HG02943 (cell line): Measurements from ENCODE around the gene NT5DC2.
"Not testable (repeated sequence)": the region's sequence is repeated elsewhere in the genome, so short reads cannot be mapped to it uniquely, and the experiment has no call there.

Experiments
- ATAC-seq: cut with Tn5 transposase; IDR thresholded peaks from one replicate; pipeline ENCODE4 v1.9.1; 2021; ENCODE audit warnings: mild to moderate bottlenecking, low read depth, moderate library complexity; ENCODE audit not compliant: unreplicated experiment

The NT5DC2 gene

GRCh38 chr3:52537726-52538421, 4.2 kb upstream of the NT5DC2 start:
- ATAC-seq, result no peak

- ATAC-seq, result no peak
These were observed 3.5 kb upstream of the NT5DC2 start for GRCh38 chr3:52537165-52537620.

GRCh38 chr3:52536369-52537164, 2.9 kb upstream of the NT5DC2 start, which contains the start of gene UQCC5:
TSS of gene UQCC5 (plus strand) at chr3:52536605. CDS start at chr3:52536756, 151 bp downstream.
- peak; percentile 82 for ATAC-seq

- ATAC-seq, result no peak
These were observed 2.4 kb upstream of the NT5DC2 start for GRCh38 chr3:52536112-52536368.

GRCh38 chr3:52535411-52536111, 1.9 kb upstream of the NT5DC2 start:
- no peak for ATAC-seq

- ATAC-seq, result no peak
These were observed 875 bp upstream of the NT5DC2 start for GRCh38 chr3:52534281-52535183.

GRCh38 chr3:52532838-52533622, 627 bp downstream of the NT5DC2 start:
- ATAC-seq, result no peak

GRCh38 chr3:52532517-52532837, 1.2 kb downstream of the NT5DC2 start:
- ATAC-seq, result no peak

GRCh38 chr3:52531860-52532516, 1.7 kb downstream of the NT5DC2 start:
- ATAC-seq, result no peak

- ATAC-seq, result no peak
These were observed 2.5 kb downstream of the NT5DC2 start for GRCh38 chr3:52530918-52531826.

- ATAC-seq, result no peak
These were observed 4.0 kb downstream of the NT5DC2 start for GRCh38 chr3:52529376-52530333.

- no peak for ATAC-seq
These were observed 4.9 kb downstream of the NT5DC2 start for GRCh38 chr3:52528586-52529375.

GRCh38 chr3:52527732-52528585, 5.7 kb downstream of the NT5DC2 start:
- no peak for ATAC-seq

- ATAC-seq, result no peak
These were observed 6.5 kb downstream of the NT5DC2 start for GRCh38 chr3:52527039-52527731.

GRCh38 chr3:52526671-52527038, 7.0 kb downstream of the NT5DC2 start:
- not testable (repeated sequence) for ATAC-seq
